ENCODE results near the gene HSPB1.
"Not testable (repeated sequence)": the region's sequence is repeated elsewhere in the genome, so short reads cannot be mapped to it uniquely, and the experiment has no call there.

The HSPB1 gene

GRCh38 chr7:76334320-76334967, 32.0 kb downstream of the HSPB1 start:
- no peak for DNase-seq (ENCODE audit: low spot score)

GRCh38 chr7:76335417-76335816, 32.9 kb downstream of the HSPB1 start:
- DNase-seq (ENCODE audit: low spot score) = not testable (repeated sequence)

- DNase-seq (ENCODE audit: low spot score) = no peak
Observed at GRCh38 chr7:76336094-76336493, 33.6 kb downstream of the HSPB1 start.

- no peak for DNase-seq (ENCODE audit: low spot score)
Observed at GRCh38 chr7:76337147-76337546, 34.7 kb downstream of the HSPB1 start.

GRCh38 chr7:76338298-76339084, 36.0 kb downstream of the HSPB1 start:
- DNase-seq (ENCODE audit: low spot score) = no peak

GRCh38 chr7:76340617-76341131, 38.2 kb downstream of the HSPB1 start:
- DNase-seq (ENCODE audit: low spot score) = peak; percentile 37

GRCh38 chr7:76342222-76342621, 39.7 kb downstream of the HSPB1 start:
- DNase-seq (ENCODE audit: low spot score) = no peak

GRCh38 chr7:76343294-76343930, 40.9 kb downstream of the HSPB1 start:
- DNase-seq (ENCODE audit: low spot score) = no peak

GRCh38 chr7:76343931-76344321, 41.5 kb downstream of the HSPB1 start:
- DNase-seq (ENCODE audit: low spot score) = no peak

- DNase-seq (ENCODE audit: low spot score) = no peak
Observed at GRCh38 chr7:76346097-76346496, 43.6 kb downstream of the HSPB1 start.

GRCh38 chr7:76346778-76347177, 44.3 kb downstream of the HSPB1 start:
- no peak for DNase-seq (ENCODE audit: low spot score)

- DNase-seq (ENCODE audit: low spot score) = no peak
Observed at GRCh38 chr7:76347710-76348109, 45.2 kb downstream of the HSPB1 start.

GRCh38 chr7:76349313-76349885, 46.9 kb downstream of the HSPB1 start:
- no peak for DNase-seq (ENCODE audit: low spot score)

GRCh38 chr7:76351372-76351771, 48.9 kb downstream of the HSPB1 start:
- no peak for DNase-seq (ENCODE audit: low spot score)

GRCh38 chr7:76352193-76352592, 49.7 kb downstream of the HSPB1 start:
- DNase-seq (ENCODE audit: low spot score) = no peak

- DNase-seq (ENCODE audit: low spot score) = no peak
Observed at GRCh38 chr7:76353744-76354143, 51.3 kb downstream of the HSPB1 start.

Measured in hematopoietic multipotent progenitor cell treated with erythropoietin and hydrocortisone succinate and interleukin-3 and kit ligand, for 15 days (in vitro differentiated cells).